Lung (tissue), 12 donors: ENCODE measurements around the gene KIAA0586. TPM values are rescaled to one million over a fixed set of nuclear protein-coding genes. Genes with fewer than 3 reads are reported as not detected.

Source experiments
- ATAC-seq: fragments of 200-7000 bp; cut with Tn5 transposase; one replicate; pipeline ENCODE4 v1.9.1; 2020; ENCODE audit warnings: moderate number of reproducible peaks; ENCODE audit not compliant: insufficient read depth, low FRiP score
- DNase-seq, 3 donors: peaks; one replicate each; pipeline ENCODE4 v3.0.0-alpha.2; 2013 to 2017
- H3K27ac ChIP-seq, 2 donors: one replicate each; pipeline ENCODE4 v1.5.1; 2013; ENCODE audit warnings: mild to moderate bottlenecking in 2 of 2, moderate library complexity in 2 of 2, control low read depth in 1 of 2, inconsistent platforms in 1 of 2, low read depth in 1 of 2, low read length in 1 of 2
- H3K27me3 ChIP-seq, 3 donors: one replicate each; pipeline ENCODE4 v1.5.1; 2013; ENCODE audit warnings: low read length in 2 of 3; ENCODE audit not compliant: control insufficient read depth in 3 of 3, insufficient read depth in 3 of 3
- H3K36me3 ChIP-seq, 4 donors: one replicate each; pipeline ENCODE4 v1.5.1; 2013; ENCODE audit warnings: low read length in 4 of 4, mild to moderate bottlenecking in 1 of 4, moderate library complexity in 1 of 4; ENCODE audit not compliant: control insufficient read depth in 4 of 4, insufficient read depth in 4 of 4
- H3K4me1 ChIP-seq, 5 donors: one replicate each; pipeline ENCODE4 v1.5.1; 2013; ENCODE audit warnings: low read length in 5 of 5, mild to moderate bottlenecking in 2 of 5, moderate library complexity in 1 of 5; ENCODE audit not compliant: control insufficient read depth in 5 of 5, insufficient read depth in 5 of 5
- H3K4me3 ChIP-seq: one replicate; pipeline ENCODE4 v1.5.1; 2013; ENCODE audit warnings: mild to moderate bottlenecking, control low read depth, moderate library complexity
- H3K9ac ChIP-seq, 2 donors: one replicate each; pipeline ENCODE4 v1.5.1; 2013; ENCODE audit warnings: low read length in 2 of 2, control low read depth in 1 of 2; ENCODE audit not compliant: insufficient read depth in 1 of 2
- H3K9me3 ChIP-seq, 4 donors: one replicate each; pipeline ENCODE4 v1.5.1; 2013; ENCODE audit warnings: low read length in 3 of 4, mild to moderate bottlenecking in 1 of 4, moderate library complexity in 1 of 4; ENCODE audit not compliant: control insufficient read depth in 4 of 4, insufficient read depth in 3 of 4
- WGBS, 2 donors: extraction: QIAGEN DNeasy Blood & Tissue Kit; methylation state at CpG; one replicate each; pipeline ENCODE4 v1.1.7; 2013; 5-methylcytosine and 5-hydroxymethylcytosine counted together
- polyA plus RNA-seq, 2 donors: library from polyadenylated mRNA; stranded (reverse); fragments of 200-250 nt; gene quantifications; one replicate each; pipeline ENCODE4 v1.2.1, GENCODE V29; 2013
- total RNA-seq, 2 donors: library from RNA; depleted of rRNA in 1 of 2; stranded (reverse); fragments of >200 nt in 1 of 2; gene quantifications; one replicate each; pipeline ENCODE4 v1.2.1, GENCODE V29; 2014 to 2021
- TF ChIP-seq, protein P1 (sequence below): IDR thresholded peaks from 2 replicates; pipeline ENCODE4 v1.5.1; 2012; ENCODE audit warnings: mild to moderate bottlenecking; ENCODE audit errors: control extremely low read depth, extremely low read depth
- donor health status: control.
- donor health status: control.
- donor health status: Bipolar disorder and iron deficiency.
- donor health status: healthy.
- donor health status: DM: yes; HTN: yes; CAD: no.

The KIAA0586 gene
- total and polyA plus RNA-seq, 4 donors = 5.3 to 30.1 (median 9.6) TPM

DNA sequence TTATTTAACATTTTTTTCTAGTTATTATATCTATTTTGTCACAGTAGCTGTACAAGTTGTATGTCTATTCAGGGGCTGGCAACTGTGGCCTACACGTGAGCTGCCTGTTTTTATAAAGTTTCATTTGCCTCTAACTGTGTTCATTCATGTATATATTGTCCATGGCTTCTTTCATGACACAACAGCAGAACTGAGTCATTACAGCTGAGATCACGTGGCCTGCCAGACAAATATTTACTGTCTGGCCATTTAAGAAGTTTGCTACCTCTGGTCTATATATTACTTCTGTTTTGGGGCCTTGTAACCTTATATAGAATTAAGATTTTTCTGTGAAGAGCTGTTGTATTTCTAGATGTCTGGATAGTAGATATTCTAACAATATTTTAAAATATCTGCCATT is 37.9 kb downstream of the KIAA0586 start:
- ATAC-seq (no peak), DNase-seq (no peak)
- 92% methylated on average over 2 of the region's 2 CpGs for WGBS, 2 donors
- Histone ChIP-seq H3K27me3 (no peaks in the 10 kb centered on the region), H3K4me1 (no peaks in the 10 kb centered on the region), H3K27ac (no peak overlapping the region), H3K9ac (no peak overlapping the region), H3K4me3 (no peak overlapping the region), H3K36me3 (peaks cover 7 to 33% (median 25%) of the 10 kb centered on the region in 4 donors), H3K9me3 (no peaks in the 10 kb centered on the region)
- TF ChIP-seq, protein P1, sequence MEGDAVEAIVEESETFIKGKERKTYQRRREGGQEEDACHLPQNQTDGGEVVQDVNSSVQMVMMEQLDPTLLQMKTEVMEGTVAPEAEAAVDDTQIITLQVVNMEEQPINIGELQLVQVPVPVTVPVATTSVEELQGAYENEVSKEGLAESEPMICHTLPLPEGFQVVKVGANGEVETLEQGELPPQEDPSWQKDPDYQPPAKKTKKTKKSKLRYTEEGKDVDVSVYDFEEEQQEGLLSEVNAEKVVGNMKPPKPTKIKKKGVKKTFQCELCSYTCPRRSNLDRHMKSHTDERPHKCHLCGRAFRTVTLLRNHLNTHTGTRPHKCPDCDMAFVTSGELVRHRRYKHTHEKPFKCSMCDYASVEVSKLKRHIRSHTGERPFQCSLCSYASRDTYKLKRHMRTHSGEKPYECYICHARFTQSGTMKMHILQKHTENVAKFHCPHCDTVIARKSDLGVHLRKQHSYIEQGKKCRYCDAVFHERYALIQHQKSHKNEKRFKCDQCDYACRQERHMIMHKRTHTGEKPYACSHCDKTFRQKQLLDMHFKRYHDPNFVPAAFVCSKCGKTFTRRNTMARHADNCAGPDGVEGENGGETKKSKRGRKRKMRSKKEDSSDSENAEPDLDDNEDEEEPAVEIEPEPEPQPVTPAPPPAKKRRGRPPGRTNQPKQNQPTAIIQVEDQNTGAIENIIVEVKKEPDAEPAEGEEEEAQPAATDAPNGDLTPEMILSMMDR = no peak

DNA sequence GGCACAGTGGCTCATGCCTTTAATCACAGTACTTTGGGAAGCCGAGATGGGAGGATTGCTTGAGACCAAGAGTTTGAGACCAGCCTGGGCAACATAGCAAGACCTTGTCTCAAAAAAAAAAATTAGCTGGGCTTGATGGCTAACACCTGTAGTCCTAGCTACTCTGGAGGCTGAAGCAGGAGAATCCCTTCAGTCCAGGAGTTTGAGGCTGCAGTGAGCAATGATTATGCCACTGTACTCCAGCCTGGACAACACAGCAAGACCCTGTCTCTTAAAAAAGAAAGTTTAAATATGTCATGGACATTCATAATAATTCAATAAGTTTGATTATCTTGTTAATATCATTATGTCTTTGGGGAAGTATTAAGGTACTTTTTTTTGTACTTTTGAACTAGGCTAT is 38.9 kb downstream of the KIAA0586 start:
- H3K27ac ChIP-seq = no peak overlapping the region
- WGBS, 2 donors = 87 to 100% methylated on average over 1 of the region's 1 CpG
- no peaks in the 10 kb centered on the region for H3K9me3 ChIP-seq
- no peaks in the 10 kb centered on the region for H3K4me1 ChIP-seq
- DNase-seq (no peak), ATAC-seq (no peak)
- no peak overlapping the region for H3K4me3 ChIP-seq
- H3K36me3 ChIP-seq = peaks cover 7 to 31% (median 24%) of the 10 kb centered on the region in 4 donors
- no peak overlapping the region for H3K9ac ChIP-seq
- TF ChIP-seq, protein P1 = no peak
- H3K27me3 ChIP-seq = no peaks in the 10 kb centered on the region

DNA sequence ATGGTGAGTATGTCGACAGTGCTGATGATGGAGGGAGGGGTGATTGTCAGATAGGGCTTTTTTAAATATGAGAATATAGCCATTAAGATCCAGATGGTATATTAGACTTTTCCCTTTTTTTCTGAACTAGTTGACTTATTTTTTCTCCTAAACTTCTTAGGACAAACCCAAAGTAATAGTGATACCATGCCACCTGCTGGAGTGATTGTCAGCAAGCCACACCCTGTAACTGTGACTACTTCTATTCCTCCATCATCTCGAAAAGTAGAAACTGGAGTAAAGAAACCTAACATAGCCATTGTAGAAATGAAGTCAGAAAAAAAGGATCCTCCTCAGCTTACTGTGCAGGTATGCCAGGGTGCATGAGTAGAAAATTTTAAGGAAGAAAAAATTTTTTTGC is 40.1 kb downstream of the KIAA0586 start:
- Histone ChIP-seq H3K4me3 (no peak overlapping the region), H3K27me3 (no peaks in the 10 kb centered on the region), H3K36me3 (peaks cover 7 to 26% (median 22%) of the 10 kb centered on the region in 4 donors), H3K27ac (no peak overlapping the region), H3K9ac (no peak overlapping the region), H3K9me3 (no peaks in the 10 kb centered on the region), H3K4me1 (no peaks in the 10 kb centered on the region)
- 95 to 98% methylated on average over 2 of the region's 2 CpGs for WGBS, 2 donors
- TF ChIP-seq, protein P1 = no peak
- ATAC-seq (no peak), DNase-seq (no peak)

DNA sequence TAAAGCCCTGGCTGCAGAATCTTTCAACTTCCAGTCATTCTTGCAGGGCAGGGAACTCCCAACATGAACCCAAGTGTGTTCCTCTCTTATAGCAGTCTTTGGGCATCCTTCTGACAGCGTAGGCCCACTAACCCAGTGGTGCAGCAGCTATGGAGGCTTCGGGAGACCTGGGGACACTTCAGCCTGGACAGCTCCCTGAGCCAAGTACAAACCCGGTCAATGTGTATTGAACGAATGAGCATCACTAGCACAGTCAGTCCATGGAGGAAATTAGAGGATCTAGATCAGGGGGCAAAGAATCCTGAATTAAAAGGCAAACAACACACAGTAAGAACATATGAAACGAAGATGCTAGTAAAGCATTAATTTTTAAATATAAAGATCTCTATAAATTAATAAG is 41.8 kb downstream of the KIAA0586 start:
- 96 to 99% methylated on average over 5 of the region's 5 CpGs for WGBS, 2 donors
- Histone ChIP-seq H3K4me3 (no peak overlapping the region), H3K4me1 (no peaks in the 10 kb centered on the region), H3K9me3 (no peaks in the 10 kb centered on the region), H3K9ac (no peak overlapping the region), H3K27ac (no peak overlapping the region), H3K36me3 (peaks cover 5 to 26% (median 18%) of the 10 kb centered on the region in 4 donors), H3K27me3 (no peaks in the 10 kb centered on the region)
- TF ChIP-seq, protein P1 = no peak
- no peak for DNase-seq
- ATAC-seq = no peak
